ENCODE data around the gene MTX3.

The MTX3 gene

DNA sequence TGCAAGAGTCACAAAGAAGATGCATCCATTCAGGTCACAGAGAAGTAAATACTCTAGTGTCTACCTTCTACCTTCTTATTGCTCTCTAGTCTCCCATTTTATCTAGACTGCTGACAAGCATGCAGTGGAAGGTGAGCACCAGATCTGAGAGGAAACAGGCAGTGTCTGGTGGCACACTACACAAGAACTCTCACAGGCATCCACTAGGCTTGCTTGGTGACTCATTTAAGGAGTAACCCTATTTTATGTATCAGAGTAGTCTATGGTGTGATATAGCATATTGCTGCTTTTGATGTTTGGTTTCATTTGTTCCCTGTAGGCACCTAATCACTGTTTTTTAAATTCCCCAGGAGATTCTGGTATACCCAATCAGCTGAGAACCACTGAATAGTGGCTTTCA lies 42.5 kb upstream of the MTX3 start:
- TF ChIP-seq ZFX (IDR thresholded peaks at IDR 0.05; ENCODE audit: borderline replicate concordance) = no peak
- TF ChIP-seq, protein P1, sequence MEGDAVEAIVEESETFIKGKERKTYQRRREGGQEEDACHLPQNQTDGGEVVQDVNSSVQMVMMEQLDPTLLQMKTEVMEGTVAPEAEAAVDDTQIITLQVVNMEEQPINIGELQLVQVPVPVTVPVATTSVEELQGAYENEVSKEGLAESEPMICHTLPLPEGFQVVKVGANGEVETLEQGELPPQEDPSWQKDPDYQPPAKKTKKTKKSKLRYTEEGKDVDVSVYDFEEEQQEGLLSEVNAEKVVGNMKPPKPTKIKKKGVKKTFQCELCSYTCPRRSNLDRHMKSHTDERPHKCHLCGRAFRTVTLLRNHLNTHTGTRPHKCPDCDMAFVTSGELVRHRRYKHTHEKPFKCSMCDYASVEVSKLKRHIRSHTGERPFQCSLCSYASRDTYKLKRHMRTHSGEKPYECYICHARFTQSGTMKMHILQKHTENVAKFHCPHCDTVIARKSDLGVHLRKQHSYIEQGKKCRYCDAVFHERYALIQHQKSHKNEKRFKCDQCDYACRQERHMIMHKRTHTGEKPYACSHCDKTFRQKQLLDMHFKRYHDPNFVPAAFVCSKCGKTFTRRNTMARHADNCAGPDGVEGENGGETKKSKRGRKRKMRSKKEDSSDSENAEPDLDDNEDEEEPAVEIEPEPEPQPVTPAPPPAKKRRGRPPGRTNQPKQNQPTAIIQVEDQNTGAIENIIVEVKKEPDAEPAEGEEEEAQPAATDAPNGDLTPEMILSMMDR (IDR thresholded peaks at IDR 0.05) = no peak
- no peak overlapping the region for H3K27ac ChIP-seq

DNA sequence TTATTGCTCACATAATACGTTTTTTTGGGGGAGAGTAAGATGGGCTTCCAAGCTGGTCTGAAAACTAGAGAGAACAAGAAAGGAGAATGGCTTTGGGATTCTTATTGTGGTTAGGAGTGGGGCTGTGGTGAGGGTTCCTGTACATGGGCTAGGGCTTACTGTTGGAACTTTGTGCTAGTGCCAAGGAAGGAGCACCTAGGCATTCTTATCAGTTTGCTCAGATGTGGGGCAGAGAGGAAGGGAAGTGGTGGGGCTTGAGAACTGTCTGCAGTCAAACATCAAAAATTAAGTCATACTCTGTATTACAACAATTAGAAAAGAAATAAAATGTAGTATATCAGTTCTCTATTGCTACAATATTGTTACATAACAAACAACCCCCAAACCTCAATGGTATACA lies 40.0 kb upstream of the MTX3 start:
- H3K27ac ChIP-seq = no peak overlapping the region
- TF ChIP-seq, protein P1 (IDR thresholded peaks at IDR 0.05) = no peak
- no peak for TF ChIP-seq ZFX (IDR thresholded peaks at IDR 0.05; ENCODE audit: borderline replicate concordance)

DNA sequence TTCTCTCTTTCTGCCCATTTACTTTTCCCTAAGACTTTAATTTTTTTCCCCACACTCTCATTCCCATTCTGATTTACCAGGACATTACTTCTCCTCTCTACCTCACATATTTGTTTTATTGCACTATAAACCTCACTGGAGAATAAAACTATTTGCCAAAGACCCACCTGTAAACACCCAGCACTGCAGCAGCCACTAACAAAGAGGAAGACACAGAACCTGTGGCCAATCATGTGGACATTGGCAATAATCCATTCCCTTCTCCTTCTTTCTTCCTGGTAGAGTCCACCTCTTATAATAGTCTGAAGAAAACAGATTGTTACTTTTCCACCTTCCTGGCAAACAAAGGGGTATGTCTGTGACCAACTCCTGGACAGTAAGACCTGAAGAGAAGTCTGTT lies 35.8 kb upstream of the MTX3 start:
- TF ChIP-seq ZFX (IDR thresholded peaks at IDR 0.05; ENCODE audit: borderline replicate concordance) = no peak
- TF ChIP-seq, protein P1 (IDR thresholded peaks at IDR 0.05) = no peak
- 0 out of 2 replicates have a peak overlapping the region, but pooled peaks have one; percentile 17 for H3K27ac ChIP-seq

DNA sequence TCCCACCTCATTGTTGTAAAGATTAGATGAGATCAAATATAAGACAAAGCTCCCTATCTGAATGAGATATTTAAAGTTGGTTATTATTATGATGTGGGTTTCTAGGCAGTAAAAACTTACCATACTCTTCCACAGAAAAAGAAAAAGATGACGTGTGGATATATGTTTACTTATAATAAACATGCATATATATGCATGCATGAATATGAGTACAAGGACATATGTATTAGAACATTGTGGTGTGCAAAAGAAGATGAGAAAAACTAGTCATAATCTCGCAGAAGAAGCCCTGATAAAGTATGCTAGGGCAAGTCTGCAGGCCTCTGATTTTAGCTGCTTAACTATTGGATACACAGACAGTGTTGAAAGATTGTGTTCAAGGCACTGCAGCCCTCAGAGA lies 34.0 kb upstream of the MTX3 start:
- TF ChIP-seq, protein P1 (IDR thresholded peaks at IDR 0.05) = no peak
- TF ChIP-seq ZFX (IDR thresholded peaks at IDR 0.05; ENCODE audit: borderline replicate concordance) = no peak
- no peak overlapping the region for H3K27ac ChIP-seq

DNA sequence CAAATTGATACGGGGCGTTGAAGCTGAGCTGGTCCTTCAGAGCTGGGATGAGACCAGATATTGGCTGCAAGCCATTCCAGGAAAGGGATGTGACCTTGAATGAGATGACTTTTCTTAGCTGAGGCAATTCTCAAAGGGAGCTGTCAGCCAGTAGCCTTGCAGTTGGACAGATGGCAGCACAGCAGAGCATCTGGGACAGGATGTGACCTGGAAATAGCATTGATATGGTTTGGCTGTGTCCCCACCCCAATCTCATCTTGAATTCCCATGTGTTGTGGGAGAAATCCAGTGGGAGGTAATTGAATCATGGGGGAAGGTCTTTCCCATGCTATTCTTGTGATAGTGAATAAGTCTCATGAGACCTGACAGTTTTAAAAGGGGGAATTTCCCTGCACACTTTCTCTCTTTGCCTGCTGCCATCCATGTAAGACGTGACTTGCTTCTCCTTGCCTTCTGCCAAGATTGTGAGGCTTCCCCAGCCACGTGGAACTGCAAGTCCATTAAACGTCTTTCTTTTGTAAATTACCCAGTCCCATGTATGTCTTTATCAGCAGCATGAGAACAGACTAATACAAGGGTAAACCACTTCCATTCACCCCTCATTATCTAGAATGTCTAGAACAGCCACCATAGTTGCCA lies 19.8 kb upstream of the MTX3 start:
- no peak overlapping the region for H3K27ac ChIP-seq
- TF ChIP-seq, protein P1 (IDR thresholded peaks at IDR 0.05) = no peak
- TF ChIP-seq ZFX (IDR thresholded peaks at IDR 0.05; ENCODE audit: borderline replicate concordance) = no peak

DNA sequence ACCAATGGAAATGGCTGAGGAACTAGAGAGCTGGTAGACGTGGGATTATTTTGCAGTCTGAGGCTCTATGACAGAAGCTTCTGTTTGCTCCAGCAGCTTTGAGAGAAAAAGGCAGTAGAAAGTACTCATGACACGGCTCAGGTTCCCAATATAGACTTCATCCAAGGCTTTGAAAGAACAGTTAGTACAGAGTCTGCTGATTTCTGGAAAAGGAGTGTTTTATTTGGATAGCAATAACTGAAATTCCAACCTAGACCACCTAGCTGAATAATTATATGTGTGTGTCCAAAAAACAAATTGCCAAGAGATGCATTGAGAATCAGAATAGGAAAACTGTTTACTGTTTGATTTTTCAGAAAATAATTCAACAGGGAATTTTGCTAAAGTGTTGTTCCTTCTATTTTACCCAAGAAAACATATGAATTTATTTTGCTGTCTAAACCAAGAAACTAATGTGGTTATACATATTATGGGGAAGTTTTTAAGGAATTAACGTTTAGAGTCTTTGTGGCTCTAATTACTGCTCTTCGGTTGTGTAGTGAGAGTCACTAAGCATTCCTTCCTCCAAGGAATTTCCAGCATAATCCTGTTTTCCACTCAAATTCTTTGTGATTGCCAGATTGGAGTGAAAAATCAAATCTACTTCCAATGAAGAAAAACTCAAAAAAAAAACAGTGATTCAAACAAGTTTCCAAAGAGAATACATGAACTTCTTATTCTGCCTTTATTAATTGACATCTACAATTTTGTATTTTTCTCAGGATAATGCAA lies 18.1 kb upstream of the MTX3 start:
- TF ChIP-seq ZFX (IDR thresholded peaks at IDR 0.05; ENCODE audit: borderline replicate concordance) = no peak
- TF ChIP-seq, protein P1 (IDR thresholded peaks at IDR 0.05) = no peak
- no peak overlapping the region for H3K27ac ChIP-seq

DNA sequence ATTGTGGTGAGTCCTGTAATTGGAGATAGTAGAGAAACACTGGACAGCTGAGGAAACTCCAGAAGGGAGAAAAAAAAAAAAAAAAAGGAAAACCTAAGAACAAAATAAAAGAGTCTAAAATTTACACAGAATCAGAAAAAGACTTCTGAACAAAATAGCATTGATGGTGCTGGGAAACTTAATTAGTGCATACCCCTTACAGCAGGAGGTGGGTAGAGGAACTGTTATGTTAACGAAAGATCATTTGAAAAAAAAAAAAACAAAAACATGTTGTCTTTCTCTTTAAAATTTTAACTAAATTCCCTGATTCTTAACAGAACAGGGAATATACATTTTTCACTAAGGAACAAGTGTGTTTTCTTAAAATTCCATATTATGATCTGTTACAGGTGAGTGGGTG lies 11.6 kb upstream of the MTX3 start:
- TF ChIP-seq, protein P1 (IDR thresholded peaks at IDR 0.05) = no peak
- no peak for TF ChIP-seq ZFX (IDR thresholded peaks at IDR 0.05; ENCODE audit: borderline replicate concordance)
- H3K27ac ChIP-seq = no peak overlapping the region
